K562 (cell line): Measurements from ENCODE around the gene PLCB1.

Experiments
- CEBPB ChIP-seq: fragments of 450-650 bp; IDR thresholded peaks from 2 replicates; pipeline ENCODE4 v1.6.1; 2016; ENCODE audit warnings: missing genetic modification characterization, missing compliant biosample characterization
- CTCF ChIP-seq, 3 experiments: IDR thresholded peaks in 2 of 3; conservative IDR thresholded peaks in 1 of 3; 2 replicates each; pipeline ENCODE4 v1.5.1; 2011 to 2012; ENCODE audit warnings: low read length in 3 of 3, mild to moderate bottlenecking in 3 of 3, control low read depth in 2 of 3, improper control_type of control experiment in 1 of 3, inconsistent platforms in 1 of 3, low read depth in 1 of 3, mixed read lengths in 1 of 3, moderate library complexity in 1 of 3; ENCODE audit not compliant: insufficient read depth in 2 of 3
- EZH2 ChIP-seq: IDR thresholded peaks from 2 replicates; pipeline ENCODE4 v1.6.1; 2012; ENCODE audit warnings: low read depth, mild to moderate bottlenecking, inconsistent platforms, low read length, borderline replicate concordance
- MAFF ChIP-seq: IDR thresholded peaks from 2 replicates; pipeline ENCODE4 v1.6.1; 2012; ENCODE audit warnings: low read length, improper control_type of control experiment
- MAFK ChIP-seq: IDR thresholded peaks from 2 replicates; pipeline ENCODE4 v1.6.1; 2011; ENCODE audit warnings: low read length, improper control_type of control experiment
- MED1 ChIP-seq: sonication (generic); formaldehyde crosslinking; IDR thresholded peaks from 2 replicates; pipeline ENCODE4 v1.8.1; 2023; ENCODE audit warnings: missing genetic modification reagents, borderline replicate concordance
- POLR2A ChIP-seq: fragments of 450-650 bp; conservative IDR thresholded peaks from 2 replicates; pipeline ENCODE4 v1.6.1; 2016
- PRPF4 ChIP-seq: fragments of 200-400 bp; formaldehyde crosslinking; IDR thresholded peaks from one replicate; pipeline ENCODE4 v1.6.1; 2017; ENCODE audit warnings: low read length, low read depth, mild to moderate bottlenecking; ENCODE audit not compliant: insufficient read depth, poor library complexity, severe bottlenecking
- SMARCA4 ChIP-seq: fragments of 450-650 bp; IDR thresholded peaks from 2 replicates; pipeline ENCODE4 v1.6.1; 2016
- SMARCC2 ChIP-seq: fragments of 450-650 bp; IDR thresholded peaks from 2 replicates; pipeline ENCODE4 v1.6.1; 2017; ENCODE audit warnings: antibody characterized with exemption, moderate library complexity, mild to moderate bottlenecking, low read depth
- THRA ChIP-seq: fragments of 450-650 bp; IDR thresholded peaks from 2 replicates; pipeline ENCODE4 v1.6.1; 2017; ENCODE audit warnings: mild to moderate bottlenecking, moderate library complexity
- USF1 ChIP-seq: sonication (generic); formaldehyde crosslinking; IDR thresholded peaks from 2 replicates; pipeline ENCODE4 v1.9.0; 2022; ENCODE audit warnings: mild to moderate bottlenecking, missing genetic modification reagents
- ZFP1 ChIP-seq: fragments of 450-650 bp; formaldehyde crosslinking; IDR thresholded peaks from 2 replicates; pipeline ENCODE4 v1.4.0; 2020; ENCODE audit warnings: mild to moderate bottlenecking, mixed read lengths
- ZNF184 ChIP-seq: sonication (generic); formaldehyde crosslinking; IDR thresholded peaks from 2 replicates; pipeline ENCODE4 v1.5.0; 2020; ENCODE audit warnings: missing genetic modification reagents

- TF ChIP-seq ZFP1 (CRISPR knock-in tag) (no peak), THRA (no peak), PRPF4 (no peak), EZH2 (no peak), SMARCA4 (no peak), POLR2A (no peak), USF1 (CRISPR knock-in tag) (no peak), CTCF (IDR thresholded peaks at IDR 0.05 in 2 of 3, conservative IDR thresholded peaks at IDR 0.05 in 1 of 3; ENCODE audit: insufficient read depth in 2 of 3, low read depth in 1 of 3, low read length in 3 of 3) (no peak), CEBPB (tag) (no peak), ZNF184 (CRISPR knock-in tag) (no peak), MED1 (no peak), SMARCC2 (no peak), MAFK (no peak), MAFF (no peak)
Measured at GRCh38 chr20:8803941-8804340, 671.9 kb downstream of the PLCB1 start.
